Measurements from ENCODE around the gene TPRA1.
"Not testable (repeated sequence)": the region's sequence is repeated elsewhere in the genome, so short reads cannot be mapped to it uniquely, and the experiment has no call there.

The TPRA1 gene

GRCh38 chr3:127615631-127616305, 25.2 kb upstream of the TPRA1 start:
- no peak for DNase-seq

DNA sequence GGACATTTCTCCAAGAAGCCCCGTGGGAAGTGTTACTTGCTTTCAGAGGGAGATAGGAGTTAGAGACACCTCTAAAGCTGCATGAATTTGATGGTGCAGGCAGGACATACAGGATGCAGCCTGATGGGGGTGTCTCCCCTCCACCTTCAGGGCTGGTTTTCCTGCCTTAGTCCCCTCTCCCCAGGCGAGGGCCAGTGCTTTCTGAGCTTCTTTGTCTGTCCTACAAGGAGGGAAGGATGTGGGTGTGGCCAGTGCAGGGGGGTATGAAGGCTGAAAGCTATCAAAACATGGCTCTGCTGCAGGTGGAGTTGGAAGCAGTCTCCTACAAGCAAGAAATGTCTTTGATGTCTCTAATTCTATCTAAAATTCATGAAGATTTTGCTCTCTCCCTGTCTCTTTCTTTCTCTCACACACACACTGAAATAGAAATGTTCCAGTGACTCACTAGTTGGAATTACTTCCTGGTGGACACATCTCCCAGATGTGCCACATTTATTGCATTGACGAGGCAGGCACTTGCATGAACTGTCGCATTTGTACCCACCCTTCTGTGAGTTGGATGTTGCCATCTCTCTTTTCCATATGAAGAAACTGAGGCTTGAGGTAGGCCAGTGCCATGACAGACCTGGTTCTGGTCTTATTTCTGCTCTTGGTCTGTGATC, 24.5 kb upstream of the TPRA1 start:
- no peak for DNase-seq

GRCh38 chr3:127613406-127613805, 22.9 kb upstream of the TPRA1 start:
- DNase-seq, result no peak

DNA sequence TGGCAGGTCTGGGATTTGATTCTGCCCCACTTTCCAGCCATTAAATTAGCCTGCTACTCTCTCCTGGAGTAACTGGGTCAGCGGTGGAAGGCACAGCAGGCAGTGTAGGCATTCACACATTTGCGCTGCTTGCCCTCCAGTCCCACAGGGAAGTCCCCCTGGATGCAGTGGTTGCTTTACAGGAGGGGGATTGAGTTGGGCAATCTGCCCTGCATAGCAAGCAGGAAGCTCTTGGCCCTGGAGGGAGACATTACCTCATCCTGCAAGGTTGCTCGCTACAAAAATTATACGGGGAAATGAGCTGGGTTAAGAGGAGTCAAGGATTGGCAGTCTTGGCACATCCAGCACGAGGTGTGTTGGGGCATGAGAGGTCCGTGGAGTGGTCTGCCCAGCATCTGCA, 22.4 kb upstream of the TPRA1 start:
- DNase-seq, result no peak

GRCh38 chr3:127611251-127611650, 20.7 kb upstream of the TPRA1 start:
- DNase-seq, result no peak

DNA sequence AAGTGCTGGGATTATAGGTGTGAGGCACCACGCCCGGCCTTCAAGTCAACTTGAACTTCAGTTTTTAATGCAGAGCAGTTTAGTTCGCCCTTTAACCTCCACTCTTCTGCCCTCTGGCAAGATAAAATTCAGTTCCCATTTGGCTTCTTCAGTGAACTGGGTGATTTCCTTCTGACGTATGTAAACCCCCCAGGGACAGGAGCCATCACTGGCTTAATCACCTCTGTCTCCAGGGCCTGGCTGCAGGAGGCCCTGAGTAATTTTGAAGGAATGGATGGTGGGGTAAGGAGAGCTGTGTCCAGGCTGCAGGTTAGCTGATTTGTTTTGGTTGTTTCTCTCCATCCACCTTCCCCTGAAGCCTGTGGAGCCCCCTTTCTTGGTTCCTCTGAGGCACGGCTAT, 19.6 kb upstream of the TPRA1 start:
- DNase-seq, result no peak

GRCh38 chr3:127608362-127608718, 17.8 kb upstream of the TPRA1 start:
- DNase-seq, result no peak

- no peak for DNase-seq
These were observed 17.3 kb upstream of the TPRA1 start for GRCh38 chr3:127607675-127608361.

DNA sequence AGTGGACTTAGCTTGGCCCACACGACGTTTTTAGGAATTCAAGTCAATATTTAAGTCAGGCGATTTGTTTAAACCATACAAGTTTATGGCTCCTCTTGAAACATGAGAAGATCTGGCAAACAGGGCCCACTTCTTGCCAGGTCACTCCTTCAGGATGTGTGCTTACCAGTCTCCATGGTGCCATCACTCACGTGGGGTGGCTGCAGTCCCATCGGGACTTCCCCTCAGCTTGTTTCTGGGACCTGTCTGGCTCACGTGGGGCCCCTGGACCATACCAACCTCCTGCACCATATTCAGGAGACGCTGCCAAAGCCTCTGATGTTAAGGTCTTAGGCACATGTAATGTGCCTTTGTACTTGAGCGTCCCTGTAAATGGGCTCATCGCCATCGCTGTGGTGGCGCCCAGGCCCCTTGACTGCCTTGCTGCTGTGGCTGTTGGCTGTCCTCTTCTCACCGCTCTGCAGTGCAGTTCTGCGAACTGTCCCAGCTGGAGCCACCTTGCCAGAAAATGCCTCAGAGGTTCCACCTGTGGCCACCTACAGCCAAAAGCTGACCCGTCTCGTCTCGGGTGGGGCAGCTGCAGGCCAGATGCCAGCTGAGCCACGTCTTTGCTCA, 16.6 kb upstream of the TPRA1 start:
- DNase-seq, result no peak

- no peak for DNase-seq
These were observed 15.7 kb upstream of the TPRA1 start for GRCh38 chr3:127606086-127606805.

- DNase-seq, result not testable (repeated sequence)
These were observed 15.0 kb upstream of the TPRA1 start for GRCh38 chr3:127605547-127605946.

- no peak for DNase-seq
These were observed 14.1 kb upstream of the TPRA1 start for GRCh38 chr3:127604546-127605165.

- DNase-seq, result no peak
These were observed 13.5 kb upstream of the TPRA1 start for GRCh38 chr3:127604035-127604434.

GRCh38 chr3:127600749-127601456, 10.4 kb upstream of the TPRA1 start:
- DNase-seq, result no peak

DNA sequence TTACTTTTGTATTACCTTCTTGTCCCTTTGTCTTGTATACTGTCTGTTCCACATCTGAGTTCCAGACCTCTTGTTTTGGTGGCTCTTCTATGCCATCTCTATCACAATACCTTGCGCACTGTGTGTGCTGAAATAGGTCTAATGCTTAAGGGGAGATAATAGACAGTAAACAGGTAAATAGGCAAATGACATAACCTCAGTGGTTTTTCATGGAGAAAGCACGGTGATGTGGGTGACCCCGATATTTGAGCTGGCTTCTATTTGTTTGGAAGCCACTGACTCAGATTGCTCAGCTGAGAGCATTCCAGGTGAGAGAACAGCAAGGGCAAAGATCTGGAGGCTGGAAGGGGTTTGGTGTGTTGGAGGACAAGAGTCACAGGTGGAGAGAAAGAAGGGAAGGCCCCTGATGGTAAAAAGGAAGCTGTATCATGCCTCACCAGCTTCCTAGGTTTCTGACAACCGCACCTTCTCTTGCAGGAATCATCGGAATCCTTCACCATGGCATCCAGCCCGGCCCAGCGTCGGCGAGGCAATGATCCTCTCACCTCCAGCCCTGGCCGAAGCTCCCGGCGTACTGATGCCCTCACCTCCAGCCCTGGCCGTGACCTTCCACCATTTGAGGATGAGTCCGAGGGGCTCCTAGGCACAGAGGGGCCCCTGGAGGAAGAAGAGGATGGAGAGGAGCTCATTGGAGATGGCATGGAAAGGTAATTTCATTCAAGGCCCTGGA, 8.5 kb upstream of the TPRA1 start:
- DNase-seq, result no peak

GRCh38 chr3:127597020-127597771, 6.7 kb upstream of the TPRA1 start:
- DNase-seq, result no peak

DNA sequence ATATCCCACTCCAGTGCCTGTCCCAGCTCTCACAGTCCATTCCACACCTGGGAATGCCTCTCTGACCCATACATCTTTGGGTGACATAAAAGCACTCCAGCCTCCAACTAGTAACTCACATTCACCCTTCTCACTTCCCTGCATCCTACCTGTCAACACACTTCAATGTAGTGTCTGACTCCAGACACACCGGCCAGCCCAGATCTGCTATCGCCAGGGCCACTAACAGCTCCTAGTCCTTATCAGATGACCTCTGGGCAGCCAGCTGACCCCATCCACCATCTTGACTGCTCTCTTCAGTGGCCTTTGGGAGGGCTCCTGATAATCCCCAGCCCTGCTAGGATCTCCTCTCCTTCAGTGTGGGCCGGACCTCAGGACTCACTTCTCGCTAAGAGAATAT, 4.8 kb upstream of the TPRA1 start:
- no peak for DNase-seq

GRCh38 chr3:127593178-127593577, 2.6 kb upstream of the TPRA1 start:
- no peak for DNase-seq

GRCh38 chr3:127590282-127590592, 296 bp downstream of the TPRA1 start:
- DNase-seq, result no peak

GRCh38 chr3:127589600-127590281, 792 bp downstream of the TPRA1 start:
- no peak for DNase-seq
